GM21529 (cell line): Measurements from ENCODE around the gene CD84.
"Not testable (repeated sequence)": the region's sequence is repeated elsewhere in the genome, so short reads cannot be mapped to it uniquely, and the experiment has no call there.

Experiments used
- ATAC-seq: cut with Tn5 transposase; IDR thresholded peaks from one replicate; pipeline ENCODE4 v1.9.1; 2021; ENCODE audit not compliant: unreplicated experiment

Gene CD84, protein sequence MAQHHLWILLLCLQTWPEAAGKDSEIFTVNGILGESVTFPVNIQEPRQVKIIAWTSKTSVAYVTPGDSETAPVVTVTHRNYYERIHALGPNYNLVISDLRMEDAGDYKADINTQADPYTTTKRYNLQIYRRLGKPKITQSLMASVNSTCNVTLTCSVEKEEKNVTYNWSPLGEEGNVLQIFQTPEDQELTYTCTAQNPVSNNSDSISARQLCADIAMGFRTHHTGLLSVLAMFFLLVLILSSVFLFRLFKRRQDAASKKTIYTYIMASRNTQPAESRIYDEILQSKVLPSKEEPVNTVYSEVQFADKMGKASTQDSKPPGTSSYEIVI

DNA sequence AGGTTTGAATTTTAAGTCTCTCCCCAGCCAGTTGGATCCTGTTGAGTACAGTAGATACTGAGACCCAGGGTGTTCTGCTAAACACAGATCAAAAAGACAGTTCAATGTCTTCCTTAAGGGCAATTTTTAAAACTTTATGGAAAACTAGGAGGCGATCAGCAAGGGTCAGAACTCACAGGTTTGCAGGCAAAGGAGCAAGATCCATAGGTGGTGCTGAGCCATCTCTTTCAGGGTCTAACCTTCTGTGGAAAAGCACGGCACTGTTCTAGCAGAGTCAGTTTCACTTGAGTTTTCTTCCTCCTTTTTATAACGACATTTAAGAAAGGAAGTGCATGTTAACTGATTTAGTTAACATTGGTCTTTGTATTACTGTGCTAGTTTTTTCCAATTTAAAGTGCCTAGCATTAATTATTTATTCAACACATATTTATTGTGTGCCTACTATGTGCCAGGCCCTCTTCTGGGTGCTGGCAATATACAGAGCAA lies at the start of gene CD84:
CD84 (minus strand) TSS at position 281 of the 486 bp plus-strand sequence; CDS start at position 222, 59 bp downstream.
- ATAC-seq = no peak

DNA sequence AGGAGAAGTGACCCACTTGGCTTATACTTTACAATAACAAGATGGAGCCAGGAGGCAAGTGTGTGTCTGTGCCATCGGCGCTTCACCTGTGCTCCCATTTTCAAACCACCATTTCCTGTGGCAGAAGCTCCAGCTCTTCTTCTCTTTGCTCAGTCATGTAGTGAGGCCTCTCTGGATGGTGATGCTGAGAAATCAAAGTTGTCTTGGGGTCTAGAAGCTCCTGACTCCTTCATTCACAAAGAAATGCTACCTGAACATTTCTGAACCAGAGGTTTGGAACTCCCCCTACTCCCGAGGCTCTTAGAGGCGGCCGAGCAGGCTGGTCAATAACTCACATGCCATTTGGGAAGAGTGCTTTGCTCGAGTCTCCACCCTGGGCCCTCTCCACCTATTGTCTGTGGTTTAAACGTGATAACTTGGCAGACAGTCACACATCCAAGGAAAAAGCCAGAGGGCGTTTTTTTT lies 49.5 kb upstream of the CD84 start:
- no peak for ATAC-seq

DNA sequence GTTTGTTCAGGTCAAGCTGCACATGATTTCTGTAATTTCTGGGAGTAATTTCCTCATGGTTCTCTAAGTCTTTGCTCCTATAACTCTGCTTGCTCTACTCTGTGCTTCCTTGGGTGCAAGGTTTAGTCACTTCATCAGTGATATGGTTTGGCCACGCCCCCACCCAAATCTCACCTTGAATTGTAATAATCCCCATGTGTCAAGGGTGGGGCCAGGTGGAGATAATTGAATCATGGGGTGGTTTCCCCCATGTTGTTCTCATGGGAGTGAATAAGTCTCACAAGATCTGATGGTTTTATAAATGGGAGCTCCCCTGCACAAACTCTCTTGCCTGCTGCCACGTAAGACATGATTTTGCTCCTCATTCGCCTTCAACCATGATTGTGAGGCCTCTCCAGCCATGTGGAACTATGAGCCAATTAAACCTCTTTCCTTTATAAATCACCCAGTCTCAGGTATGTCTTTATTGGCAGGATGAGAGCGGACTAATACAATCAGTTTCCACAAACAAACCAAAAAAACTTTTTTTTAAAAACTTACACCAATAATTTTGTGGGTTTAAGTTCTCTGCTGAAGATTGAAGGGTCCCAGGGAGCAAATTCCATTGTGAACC lies 48.5 kb upstream of the CD84 start:
- ATAC-seq = not testable (repeated sequence)

DNA sequence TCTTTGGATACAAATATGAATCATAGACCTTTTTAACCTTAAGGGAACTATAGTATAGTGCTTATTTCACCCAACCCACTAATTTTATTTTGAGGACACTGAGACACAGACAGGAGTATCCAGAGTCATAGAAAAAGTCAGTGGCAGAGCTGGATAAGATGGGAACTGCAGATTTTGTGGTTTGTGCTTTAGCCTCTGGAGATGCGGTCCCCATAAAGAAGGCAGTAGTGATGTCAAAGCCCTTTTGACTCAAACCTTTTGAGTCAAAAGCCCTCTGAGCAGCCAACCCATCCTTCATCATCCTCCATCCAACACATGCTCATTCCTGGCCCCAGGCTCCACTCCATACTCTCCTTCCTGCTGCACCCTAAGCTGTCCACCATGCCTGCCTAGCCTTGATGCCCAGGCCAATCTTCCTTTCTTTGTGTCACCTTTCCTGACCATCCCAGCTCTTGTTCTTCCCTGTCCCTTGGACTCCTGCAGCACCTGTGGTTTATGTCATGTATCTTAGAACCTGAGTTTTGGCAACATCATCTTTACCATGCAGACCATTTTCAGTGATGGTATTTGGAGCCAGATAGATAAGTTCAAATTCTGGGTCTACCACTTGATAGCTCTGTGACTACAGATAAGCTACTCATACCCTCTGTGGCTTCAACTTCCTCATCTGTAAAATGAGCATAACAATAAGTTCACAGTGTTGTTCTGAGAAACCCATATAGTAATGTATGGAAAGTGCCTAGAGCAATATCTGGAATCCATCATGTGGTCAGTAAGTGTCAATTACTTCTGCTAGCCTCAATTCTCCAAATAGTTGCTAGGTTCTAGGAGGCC lies 47.4 kb upstream of the CD84 start:
- peak; percentile 39 for ATAC-seq

DNA sequence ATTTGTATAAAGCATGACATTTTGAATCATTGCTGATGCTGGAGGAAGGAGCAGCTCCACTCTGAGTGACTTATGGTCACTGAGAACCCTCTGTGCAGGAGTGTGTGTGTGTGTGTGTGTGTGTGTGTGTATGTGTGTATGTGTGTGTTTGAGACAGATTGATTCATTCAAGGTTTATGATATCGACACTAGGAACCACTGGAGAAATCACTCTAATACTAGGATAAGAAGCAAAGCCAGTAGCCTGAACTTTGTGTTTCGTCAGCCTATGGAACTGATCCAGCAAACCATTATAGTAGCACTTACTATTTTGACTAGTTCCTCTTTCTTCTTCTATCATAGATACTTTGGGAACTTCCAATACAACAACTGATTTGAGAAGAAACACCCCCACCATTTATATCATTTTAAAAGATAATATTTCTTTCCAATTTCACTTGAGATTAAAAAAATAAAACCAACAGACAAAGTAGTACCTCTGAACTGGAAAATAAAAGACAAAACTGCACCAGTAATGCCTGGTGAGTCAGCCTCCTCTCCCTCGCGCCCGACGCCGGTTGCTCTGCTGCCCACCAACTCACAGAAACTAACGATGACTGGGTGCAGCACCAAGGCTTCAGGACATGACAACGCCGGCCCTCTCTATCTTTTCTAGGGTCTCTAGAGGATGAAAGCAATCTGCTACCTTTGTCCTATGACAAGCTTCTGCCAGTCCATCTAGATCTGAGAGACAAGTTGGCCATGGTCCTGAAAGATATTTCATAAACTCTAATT lies 46.6 kb upstream of the CD84 start:
- no peak for ATAC-seq

DNA sequence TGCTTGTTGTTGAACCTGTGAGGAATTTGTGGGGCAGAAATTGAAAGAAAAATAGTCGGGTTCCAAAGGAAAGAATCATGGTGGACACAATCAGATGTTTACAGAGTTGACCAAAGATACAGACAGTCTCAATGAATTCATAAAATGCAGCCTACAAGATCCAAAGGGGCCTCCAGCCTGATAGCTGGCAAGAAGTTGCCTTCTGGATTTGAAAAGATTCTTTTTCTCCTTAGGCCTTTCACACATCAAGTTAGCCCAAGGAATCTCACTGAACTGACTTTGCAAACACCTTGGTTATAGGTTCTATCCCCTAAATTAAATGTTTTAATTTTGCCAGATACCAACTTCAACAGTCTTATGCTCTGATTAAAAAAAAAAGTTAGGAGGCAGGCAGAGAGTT lies 46.0 kb upstream of the CD84 start:
- ATAC-seq = no peak

DNA sequence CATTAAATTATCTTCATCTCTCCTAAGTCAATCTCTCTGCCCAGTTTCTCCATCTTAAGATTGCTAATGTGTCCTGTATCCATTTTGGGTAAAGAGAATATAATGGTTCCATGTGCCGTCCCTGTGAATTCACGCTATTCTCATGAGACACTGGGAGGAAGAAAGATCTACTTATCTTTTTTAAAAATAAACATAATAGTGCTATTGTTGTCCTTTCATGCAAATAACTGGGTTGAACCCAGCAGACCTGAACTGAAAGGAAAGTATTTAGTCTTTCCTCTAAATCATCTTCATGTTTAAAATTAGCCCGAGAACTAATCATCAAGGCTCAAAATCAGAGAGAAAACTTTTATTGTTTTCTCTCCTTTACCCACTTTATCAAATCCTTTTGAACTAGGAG lies 45.2 kb upstream of the CD84 start:
- ATAC-seq = peak; percentile 25

DNA sequence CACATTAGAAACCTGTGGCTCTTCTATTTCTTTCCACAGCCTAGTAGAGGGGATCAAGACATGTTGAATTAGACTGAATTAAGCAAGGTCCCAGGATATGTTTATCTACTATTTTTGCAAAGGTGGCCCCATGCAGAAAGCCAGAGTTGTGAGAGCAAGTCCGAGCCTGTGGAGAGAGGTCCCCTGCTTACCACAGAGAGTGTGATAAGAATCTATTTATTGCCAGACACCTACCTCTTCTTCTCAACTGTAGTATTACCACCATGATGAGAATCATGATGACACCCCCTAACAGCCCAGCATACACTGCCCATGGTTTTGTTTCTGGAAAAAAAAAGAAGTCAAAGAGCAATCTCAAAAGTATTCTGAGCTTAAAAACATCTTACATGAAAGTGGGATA lies 44.6 kb upstream of the CD84 start:
- no peak for ATAC-seq

DNA sequence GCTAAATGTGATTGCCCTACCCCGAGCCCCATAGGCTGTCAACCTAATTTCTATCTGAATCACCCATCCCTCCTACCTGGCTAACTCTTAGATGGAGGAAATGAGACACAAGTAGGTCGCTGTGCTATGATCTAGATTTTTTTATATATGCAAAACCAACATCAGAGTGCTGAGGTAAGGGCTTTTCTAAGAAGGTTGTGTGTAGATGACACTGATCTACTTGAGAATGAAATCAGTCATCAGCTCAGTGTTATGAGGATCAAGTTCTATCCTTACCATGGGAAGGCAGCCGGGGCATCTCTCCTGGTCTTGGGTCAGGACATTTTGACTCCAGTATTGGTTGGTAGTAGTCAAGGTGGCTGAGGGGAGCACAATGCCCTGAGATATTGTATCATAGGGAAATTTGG lies 43.9 kb upstream of the CD84 start:
- ATAC-seq = no peak

DNA sequence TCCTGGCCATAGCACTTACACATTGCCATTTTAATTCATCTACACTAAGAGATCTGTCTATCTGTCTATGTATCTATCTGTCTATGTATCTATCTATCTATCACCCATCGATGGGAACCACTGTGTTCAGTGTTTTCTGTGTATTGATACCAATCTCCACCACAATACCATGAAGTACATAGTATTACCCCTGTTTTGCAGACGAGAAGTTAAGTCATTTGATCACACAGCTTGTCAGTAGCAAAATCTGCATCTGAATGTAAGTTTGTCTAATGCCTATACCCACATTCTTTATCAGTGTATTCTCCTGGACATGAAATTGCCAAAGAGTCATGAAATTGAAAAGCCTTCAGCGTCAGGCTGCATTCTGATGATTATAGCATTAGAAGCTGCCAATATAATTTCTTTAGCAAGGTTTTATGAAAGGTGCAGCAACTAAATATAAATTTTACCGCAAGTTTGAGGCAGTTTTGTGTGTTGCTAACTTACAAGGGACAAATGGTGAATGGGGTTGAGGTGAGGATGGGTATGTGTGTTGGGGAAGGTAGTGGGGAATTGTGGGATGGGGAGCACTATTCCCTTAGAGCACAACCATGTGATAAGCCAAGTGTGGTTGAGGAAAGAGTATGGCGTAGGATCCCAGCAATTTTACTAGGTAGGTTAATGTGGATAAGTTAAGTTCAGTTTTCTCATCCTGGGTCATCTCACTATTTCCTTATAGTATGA lies 43.4 kb upstream of the CD84 start:
- ATAC-seq = no peak

DNA sequence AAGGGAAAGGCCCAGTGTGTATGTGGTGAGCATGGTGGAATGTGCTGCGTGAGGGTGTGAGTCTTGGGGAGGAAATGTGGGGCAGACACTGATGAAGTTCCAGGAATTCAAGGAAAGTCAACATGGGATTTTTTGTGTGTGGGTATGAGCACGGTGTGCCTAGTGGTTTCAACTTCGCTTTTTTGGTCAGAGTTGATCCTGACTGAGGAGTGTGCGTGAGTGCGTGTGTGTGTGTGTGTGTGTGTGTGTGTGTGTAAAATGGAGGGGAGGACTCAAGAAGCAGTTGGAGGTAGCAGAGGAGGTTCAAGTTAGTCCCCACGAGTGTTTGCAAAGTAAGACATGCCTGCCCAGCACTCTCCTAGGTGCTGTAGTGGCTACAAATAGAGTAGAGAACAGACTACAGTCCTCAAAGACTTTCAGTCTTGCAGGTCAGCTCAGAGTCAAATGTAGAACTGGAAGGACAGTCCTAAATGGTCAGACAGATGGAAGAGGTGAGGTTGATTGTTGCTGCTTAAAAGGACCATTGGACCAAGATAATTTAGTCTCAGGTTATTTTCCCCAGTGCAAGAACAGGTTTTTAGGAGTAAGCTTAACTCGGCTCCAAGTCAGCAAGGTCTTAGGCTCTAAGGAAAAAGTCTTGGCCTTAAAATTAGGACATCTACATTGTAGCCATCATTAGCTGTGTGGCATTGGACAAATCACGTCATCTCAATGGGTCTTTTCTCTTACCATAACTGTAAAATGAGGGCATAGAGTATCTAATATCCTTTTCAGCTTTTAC lies 42.5 kb upstream of the CD84 start:
- ATAC-seq = no peak

DNA sequence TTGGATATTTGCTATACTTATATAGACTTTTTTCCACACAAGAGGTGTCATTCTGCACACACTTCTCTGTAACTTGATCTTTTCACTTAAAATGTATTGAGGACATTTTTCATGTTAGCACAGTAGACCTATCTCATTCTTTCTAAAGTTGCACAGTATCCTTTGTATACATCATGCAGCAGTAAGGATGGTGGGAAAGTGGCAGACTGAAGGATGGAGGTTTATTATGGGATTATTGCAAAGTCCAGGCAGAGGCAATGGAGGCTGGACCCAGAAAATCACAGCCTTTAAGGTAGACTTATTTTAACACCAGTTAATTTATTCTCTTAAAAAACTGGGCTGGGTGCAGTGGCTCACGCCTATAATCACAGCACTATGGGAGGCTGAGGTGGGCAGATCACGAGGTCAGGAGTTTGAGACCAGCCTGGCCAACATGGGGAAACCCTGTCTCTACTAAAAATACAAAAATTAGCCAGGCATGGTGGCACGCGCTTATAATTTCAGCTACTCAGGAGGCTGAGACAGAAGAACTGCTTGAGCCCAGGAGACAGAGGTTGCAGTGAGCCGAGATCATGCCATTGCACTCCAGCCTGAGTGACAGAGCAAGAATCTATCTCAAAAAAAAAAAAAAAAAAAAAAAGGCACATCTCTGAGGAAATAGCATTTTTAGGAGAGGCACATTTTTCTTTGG lies 41.8 kb upstream of the CD84 start:
- ATAC-seq = no peak

DNA sequence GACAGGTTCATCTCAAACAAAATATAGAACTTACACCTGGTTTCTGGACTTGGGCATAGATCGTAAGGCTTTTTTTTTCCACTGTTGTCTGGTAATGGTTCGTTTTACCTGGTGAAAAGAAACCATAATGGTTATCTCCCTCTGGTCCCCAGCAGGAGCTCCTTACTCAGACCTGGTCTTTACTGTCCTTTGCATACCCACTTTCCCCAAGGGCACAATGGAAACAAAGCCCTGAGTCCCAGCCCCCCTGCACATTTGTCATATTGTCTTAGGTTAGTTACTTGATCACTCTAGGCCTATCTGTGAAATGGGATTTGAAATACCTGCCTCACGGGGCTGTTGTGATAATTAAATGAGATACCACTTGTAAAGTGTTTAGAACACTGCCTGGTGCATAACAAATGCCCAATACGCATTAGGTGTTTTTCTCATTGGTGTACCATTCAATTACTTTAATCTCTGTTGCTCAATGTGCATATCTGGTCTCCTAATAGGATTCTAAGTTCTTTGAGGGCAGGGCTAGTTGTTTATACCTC lies 40.5 kb upstream of the CD84 start:
- ATAC-seq = no peak

DNA sequence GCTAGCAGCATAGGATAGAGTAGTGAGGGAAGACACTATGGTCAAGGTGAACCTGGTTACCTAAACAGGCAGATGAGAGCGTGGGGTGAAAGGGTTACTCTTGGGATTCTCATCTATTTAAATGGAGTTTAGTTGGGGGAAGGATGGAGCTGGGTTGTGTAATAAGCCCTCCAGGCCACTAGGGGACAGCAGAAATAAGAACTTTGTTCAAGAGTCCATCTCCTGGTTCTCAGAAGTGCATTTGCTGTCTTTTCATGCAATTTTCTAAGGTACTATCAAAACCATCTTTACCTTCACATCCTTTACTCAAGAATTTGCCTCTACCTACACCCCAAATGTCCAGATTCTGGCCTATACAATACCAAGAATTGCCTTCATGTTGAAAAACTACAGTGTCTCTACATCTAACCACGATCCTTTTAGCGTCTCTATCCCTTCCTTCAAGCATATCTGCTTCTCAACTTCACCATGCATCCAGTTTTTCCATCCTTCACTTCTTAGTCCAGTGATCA lies 39.5 kb upstream of the CD84 start:
- no peak for ATAC-seq

DNA sequence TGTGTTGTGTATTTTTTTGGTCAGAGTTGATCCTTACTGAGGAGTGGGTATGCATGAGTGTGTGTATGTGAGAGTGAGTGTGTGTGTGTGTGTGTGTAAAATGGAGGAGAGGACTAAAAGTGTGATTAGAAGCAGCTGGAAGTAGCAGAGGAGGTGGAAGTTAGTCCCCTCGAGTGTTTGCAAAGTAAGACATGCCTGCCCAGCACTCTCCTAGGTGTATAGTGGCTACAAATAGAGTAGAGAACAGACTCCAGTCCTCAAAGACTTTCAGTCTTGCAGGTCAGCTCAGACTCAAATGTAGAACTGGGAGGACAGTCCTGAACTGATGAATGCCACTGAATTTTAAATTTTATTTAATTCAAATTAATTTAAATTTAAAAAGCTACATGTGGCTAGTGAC lies 39.0 kb upstream of the CD84 start:
- ATAC-seq = no peak

DNA sequence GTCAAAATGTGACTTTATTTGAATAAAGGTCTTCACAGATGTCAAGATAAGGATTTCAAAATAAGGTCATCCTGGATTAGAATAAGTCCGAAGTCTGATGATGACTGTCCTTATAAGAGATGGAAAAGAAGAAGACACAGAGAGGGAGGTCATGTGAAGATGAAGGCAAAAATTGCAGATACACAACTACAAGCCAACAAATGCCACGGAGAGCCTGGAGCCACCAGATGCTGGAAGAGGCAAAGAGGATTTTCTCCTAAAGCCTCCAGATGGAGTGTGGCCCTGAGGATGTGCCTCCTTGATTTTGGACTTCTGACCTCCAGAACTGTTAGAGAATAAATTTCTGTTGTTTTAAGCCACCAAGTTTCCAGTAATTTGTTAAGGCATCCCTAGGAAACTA lies 36.4 kb upstream of the CD84 start:
- ATAC-seq = no peak

DNA sequence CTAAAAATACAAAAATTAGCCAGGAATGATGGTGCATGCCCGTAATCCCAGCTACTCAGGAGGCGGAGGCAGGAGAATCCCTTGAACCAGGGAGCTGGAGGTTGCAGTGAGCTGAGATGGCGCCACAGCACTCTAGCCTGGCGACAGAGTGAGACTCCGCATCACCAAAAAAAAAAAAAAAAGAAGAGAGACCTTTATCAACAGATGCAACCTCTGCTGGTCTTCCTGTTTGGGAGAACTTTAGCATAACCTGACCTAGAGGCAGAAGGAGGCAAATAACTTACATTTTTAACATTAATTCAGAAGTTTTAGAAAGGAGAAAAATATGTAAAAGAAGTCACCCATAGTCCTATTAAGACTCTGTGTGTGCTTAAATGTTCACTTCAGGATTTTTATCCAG lies 35.1 kb upstream of the CD84 start:
- no peak for ATAC-seq

DNA sequence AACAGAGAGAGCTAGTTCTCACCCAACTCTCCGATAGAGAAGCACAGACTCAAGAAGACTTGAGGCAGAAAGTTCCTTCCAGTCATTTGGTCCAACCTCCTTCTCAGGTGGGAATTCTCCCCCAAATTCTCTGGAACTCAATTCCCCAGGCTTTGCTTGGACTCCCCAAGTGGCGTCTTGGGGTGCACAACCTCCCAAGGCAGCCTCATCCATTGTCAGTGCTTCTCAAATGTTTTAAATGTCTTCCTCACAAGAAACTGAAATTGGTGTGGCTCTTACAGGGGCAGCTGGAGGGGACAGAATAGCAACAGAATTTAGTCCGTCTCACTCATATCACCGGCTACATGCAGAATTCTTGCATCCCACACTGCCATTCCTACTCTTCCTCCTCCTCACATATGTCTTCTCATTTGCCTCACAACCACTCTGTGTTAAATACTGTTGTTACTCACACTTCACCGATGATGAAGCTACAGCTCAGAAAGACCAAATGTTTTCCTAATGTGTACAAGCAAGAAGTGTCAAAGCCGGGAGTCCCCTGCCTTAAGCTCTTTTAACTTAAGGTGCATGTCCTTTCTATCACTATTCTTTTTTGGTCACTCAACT lies 33.4 kb upstream of the CD84 start:
- no peak for ATAC-seq
